Measurements from ENCODE around the gene ZC3H6.

Gene ZC3H6

GRCh38 chr2:112296407-112296806 lies 21.0 kb downstream of the ZC3H6 start:
- DNase-seq (ENCODE audit: insufficient read length, low spot score) (no peak), FAIRE-seq (no peak)
- TF ChIP-seq CTCF (IDR thresholded peaks at IDR 0.05; ENCODE audit: insufficient read depth, missing control alignments), result no peak

GRCh38 chr2:112301171-112301584 lies 25.8 kb downstream of the ZC3H6 start:
- no peak for DNase-seq (ENCODE audit: insufficient read length, low spot score)
- no peak for TF ChIP-seq CTCF (IDR thresholded peaks at IDR 0.05; ENCODE audit: insufficient read depth, missing control alignments)
- no peak for FAIRE-seq

GRCh38 chr2:112301973-112302372 lies 26.6 kb downstream of the ZC3H6 start:
- FAIRE-seq (no peak), DNase-seq (ENCODE audit: insufficient read length, low spot score) (no peak)
- TF ChIP-seq CTCF (IDR thresholded peaks at IDR 0.05; ENCODE audit: insufficient read depth, missing control alignments), result no peak

- FAIRE-seq (no peak), DNase-seq (ENCODE audit: insufficient read length, low spot score) (no peak)
- no peak for TF ChIP-seq CTCF (IDR thresholded peaks at IDR 0.05; ENCODE audit: insufficient read depth, missing control alignments)
Measured at GRCh38 chr2:112304298-112304941, 29.0 kb downstream of the ZC3H6 start.

GRCh38 chr2:112305132-112305531 lies 29.7 kb downstream of the ZC3H6 start:
- DNase-seq (ENCODE audit: insufficient read length, low spot score) (no peak), FAIRE-seq (no peak)
- TF ChIP-seq CTCF (IDR thresholded peaks at IDR 0.05; ENCODE audit: insufficient read depth, missing control alignments), result no peak

- FAIRE-seq (no peak), DNase-seq (ENCODE audit: insufficient read length, low spot score) (no peak)
- TF ChIP-seq CTCF (IDR thresholded peaks at IDR 0.05; ENCODE audit: insufficient read depth, missing control alignments), result no peak
Measured at GRCh38 chr2:112310906-112311305, 35.5 kb downstream of the ZC3H6 start.

- FAIRE-seq, result no peak
- DNase-seq (ENCODE audit: insufficient read length, low spot score), result no peak
- no peak for TF ChIP-seq CTCF (IDR thresholded peaks at IDR 0.05; ENCODE audit: insufficient read depth, missing control alignments)
Measured at GRCh38 chr2:112311932-112312331, 36.5 kb downstream of the ZC3H6 start.
